ENCODE data around the gene WBP1.

The WBP1 gene

DNA sequence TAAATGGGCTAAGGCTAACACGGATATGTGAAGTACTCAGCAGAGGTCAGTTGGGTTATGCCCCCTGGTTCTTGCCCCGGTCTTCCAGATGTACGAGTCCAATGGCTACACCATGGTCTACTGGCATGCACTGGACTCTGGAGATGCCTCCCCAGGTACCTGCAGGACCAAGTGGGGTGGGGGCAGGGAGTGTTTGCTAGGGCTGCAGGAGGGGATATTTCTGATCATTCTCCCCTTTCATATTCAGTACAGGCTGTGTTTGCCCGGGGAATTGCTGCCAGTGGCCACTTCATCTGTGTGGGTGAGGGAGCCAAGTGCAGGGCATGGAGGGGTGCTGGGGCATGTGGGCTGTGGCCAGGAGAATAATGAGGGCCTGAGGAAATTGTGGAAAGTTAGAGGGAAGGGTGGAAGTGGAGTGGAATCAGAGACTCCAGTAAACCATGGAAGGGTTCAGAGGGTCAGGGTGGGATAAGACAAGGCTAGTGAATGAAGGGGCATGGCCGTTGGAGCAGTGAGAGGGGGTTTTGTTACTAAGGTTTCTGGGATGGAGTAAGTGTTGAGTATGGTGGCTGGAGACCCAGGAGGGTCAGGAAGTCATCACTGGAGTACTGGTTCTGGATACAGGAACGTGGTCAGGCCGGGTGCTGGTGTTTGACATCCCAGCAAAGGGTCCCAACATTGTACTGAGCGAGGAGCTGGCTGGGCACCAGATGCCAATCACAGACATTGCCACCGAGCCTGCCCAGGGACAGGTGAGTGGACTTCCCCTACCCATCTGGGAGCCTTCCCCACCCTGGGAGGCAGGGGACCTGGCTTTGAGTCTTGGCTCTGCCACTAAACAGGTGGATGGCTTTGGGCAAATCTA, 34.8 kb upstream of the WBP1 start:
- H3K27ac ChIP-seq, result no peak overlapping the region; the same call in 1 of the 2 replicates
- TF ChIP-seq ZFX (IDR thresholded peaks at IDR 0.05; ENCODE audit: borderline replicate concordance), result no peak
- TF ChIP-seq, protein P1, sequence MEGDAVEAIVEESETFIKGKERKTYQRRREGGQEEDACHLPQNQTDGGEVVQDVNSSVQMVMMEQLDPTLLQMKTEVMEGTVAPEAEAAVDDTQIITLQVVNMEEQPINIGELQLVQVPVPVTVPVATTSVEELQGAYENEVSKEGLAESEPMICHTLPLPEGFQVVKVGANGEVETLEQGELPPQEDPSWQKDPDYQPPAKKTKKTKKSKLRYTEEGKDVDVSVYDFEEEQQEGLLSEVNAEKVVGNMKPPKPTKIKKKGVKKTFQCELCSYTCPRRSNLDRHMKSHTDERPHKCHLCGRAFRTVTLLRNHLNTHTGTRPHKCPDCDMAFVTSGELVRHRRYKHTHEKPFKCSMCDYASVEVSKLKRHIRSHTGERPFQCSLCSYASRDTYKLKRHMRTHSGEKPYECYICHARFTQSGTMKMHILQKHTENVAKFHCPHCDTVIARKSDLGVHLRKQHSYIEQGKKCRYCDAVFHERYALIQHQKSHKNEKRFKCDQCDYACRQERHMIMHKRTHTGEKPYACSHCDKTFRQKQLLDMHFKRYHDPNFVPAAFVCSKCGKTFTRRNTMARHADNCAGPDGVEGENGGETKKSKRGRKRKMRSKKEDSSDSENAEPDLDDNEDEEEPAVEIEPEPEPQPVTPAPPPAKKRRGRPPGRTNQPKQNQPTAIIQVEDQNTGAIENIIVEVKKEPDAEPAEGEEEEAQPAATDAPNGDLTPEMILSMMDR (IDR thresholded peaks at IDR 0.05), result no peak

DNA sequence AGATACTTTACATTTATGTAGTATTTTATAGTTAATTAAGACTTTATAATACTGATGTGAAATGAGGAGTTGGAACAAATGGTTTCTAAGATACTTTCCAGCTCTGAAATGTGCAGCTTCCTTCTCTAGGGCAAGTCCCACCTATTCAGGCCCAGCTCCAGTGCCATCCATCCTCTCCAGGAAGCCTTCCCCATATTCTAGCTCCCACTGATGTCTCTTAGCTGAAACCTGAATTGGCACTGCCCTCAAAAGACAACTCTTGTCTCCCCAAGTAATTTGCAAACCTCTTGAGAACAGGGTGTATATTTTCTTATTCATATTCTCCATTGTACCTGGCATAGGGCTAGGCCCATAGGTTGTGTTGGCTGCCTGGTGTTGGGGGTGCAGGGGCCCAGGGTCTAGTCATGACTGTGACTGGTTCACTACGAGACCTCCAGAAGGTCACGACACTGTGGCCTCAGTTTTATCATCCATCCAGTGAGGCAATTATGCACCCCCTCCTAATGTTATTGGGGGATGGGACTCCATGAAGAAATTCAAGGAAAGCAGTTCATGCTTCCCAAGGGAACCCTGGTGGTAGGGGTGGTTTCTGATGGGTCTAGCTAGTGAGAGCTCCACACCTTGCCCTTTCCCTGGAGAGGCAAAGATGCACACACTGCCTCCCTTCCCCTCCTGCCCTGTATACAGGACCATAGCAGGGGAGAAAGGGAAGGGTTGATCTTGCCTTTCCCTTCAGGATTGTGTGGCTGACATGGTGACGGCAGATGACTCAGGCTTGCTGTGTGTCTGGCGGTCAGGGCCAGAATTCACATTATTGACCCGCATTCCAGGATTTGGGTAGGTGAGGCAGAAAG, 33.9 kb upstream of the WBP1 start:
- peak overlapping the region; percentile 22; the same call in 1 of the 2 replicates for H3K27ac ChIP-seq
- TF ChIP-seq, protein P1 (IDR thresholded peaks at IDR 0.05), result no peak
- TF ChIP-seq ZFX (IDR thresholded peaks at IDR 0.05; ENCODE audit: borderline replicate concordance), result no peak

DNA sequence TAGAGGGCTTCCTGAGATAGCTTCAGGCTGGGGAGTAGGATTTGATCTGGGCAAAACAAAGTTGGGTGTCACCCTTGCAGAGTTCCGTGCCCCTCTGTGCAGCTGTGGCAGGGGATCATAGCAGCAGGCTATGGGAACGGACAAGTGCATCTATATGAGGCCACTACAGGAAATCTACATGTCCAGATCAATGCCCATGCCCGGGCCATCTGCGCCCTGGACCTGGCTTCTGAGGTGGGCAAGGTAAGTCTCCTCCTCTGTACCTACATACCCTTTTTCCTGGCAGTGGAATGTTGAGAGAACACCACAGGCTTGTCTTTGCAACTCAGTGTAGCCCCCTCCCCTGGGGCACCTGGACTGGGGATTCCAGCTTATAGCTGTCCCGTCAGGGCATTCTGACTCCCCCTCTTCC, 33.2 kb upstream of the WBP1 start:
- H3K27ac ChIP-seq, result peak overlapping the region; percentile 22; the same call in 1 of the 2 replicates
- TF ChIP-seq ZFX (IDR thresholded peaks at IDR 0.05; ENCODE audit: borderline replicate concordance), result no peak
- TF ChIP-seq, protein P1 (IDR thresholded peaks at IDR 0.05), result no peak

DNA sequence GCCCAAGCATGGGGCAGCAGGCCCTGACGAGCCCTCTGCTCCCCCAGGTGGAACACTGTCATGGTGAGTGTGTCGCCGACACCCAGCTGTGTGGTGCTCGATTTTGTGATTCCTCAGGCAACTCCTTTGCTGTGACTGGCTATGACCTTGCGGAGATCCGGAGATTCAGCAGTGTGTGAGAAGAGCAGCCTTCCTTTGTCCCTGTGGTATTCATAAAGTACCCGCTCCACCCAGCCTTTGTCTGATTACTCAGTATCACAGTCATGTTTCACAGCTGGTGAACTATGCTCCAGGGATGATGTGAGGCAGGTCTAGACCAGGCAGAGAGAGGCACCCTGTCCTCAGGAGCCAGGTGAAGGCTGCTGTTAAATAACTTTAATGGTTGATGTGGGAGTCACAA, 32.7 kb upstream of the WBP1 start:
- TF ChIP-seq, protein P1 (IDR thresholded peaks at IDR 0.05), result no peak
- no peak for TF ChIP-seq ZFX (IDR thresholded peaks at IDR 0.05; ENCODE audit: borderline replicate concordance)
- H3K27ac ChIP-seq, result 0 out of 2 replicates have a peak overlapping the region, but pooled peaks have one; percentile 22

DNA sequence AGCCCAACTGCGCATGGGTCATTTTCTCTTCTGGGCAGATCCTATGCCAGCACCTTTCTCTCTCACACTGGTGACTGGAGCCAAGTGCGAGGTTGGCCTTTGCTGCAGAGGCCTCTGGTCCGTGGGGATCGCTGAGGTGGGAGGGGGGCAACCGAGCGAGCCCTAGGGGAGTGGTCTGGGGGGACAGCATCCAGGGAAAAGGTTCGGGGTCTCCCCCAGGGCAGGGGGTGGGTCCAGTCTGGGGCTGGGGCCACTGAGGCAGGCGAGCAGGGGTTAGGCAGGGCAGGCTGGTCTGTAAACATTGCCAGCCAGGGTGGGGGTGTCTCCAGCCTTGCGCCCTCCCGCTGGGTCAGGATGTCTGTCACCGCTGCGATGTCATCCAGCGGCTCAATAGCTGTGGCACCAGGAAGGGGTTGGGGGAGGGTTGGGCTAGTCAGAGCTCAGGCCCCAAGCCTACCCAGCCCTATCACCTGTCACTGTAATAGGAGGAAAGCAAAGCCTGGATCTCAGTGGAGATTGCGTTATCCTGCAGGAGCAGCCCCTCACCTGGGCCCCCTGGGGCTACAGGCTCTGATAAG, 32.0 kb upstream of the WBP1 start:
- H3K27ac ChIP-seq, result 0 out of 2 replicates have a peak overlapping the region, but pooled peaks have one; percentile 22
- TF ChIP-seq ZFX (IDR thresholded peaks at IDR 0.05; ENCODE audit: borderline replicate concordance), result no peak
- TF ChIP-seq, protein P1 (IDR thresholded peaks at IDR 0.05), result no peak

DNA sequence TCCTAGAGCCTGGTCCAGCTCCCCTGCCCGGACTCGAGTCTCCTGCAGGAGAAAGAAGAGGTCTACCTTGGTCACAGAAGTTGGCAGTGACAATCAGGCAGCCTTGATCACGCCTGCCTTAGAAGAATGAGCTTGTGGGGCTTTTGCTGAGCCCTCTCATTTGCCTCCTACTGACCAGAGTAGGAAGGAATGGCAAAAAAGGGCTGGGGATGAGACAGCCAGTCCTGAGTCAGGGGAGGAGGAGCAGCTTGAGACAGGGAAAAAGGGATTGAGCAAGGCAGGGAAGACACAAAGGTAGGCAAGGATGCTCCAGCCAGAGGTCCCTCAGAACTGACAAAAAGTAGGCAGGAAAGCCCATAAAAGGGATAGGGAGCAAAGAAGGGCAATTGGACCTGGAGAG, 30.7 kb upstream of the WBP1 start:
- TF ChIP-seq, protein P1 (IDR thresholded peaks at IDR 0.05), result no peak
- no peak for TF ChIP-seq ZFX (IDR thresholded peaks at IDR 0.05; ENCODE audit: borderline replicate concordance)
- H3K27ac ChIP-seq, result no peak overlapping the region

Measured in 22Rv1 (cell line).